GM19099 (cell line): ENCODE results near the gene CCL23.

Experiments
- POLR2A ChIP-seq: IDR thresholded peaks from 3 replicates; pipeline ENCODE4 v1.6.1; 2011; ENCODE audit warnings: low read depth; ENCODE audit not compliant: insufficient read length; ENCODE audit errors: extremely low read depth

The CCL23 gene

GRCh38 chr17:35982409-35983191 lies 35.2 kb downstream of the CCL23 start:
- no peak for TF ChIP-seq POLR2A

- TF ChIP-seq POLR2A = no peak
These were observed 35.9 kb downstream of the CCL23 start for GRCh38 chr17:35981908-35982330.

GRCh38 chr17:35981246-35981645 lies 36.5 kb downstream of the CCL23 start, which contains the start of gene CCL16:
TSS of gene CCL16 (minus strand) at chr17:35981497. CDS start at chr17:35981420, 77 bp downstream.
- no peak for TF ChIP-seq POLR2A

GRCh38 chr17:35978346-35978745 lies 39.4 kb downstream of the CCL23 start:
- no peak for TF ChIP-seq POLR2A

- TF ChIP-seq POLR2A = no peak
These were observed 40.3 kb downstream of the CCL23 start for GRCh38 chr17:35977509-35977908.

- TF ChIP-seq POLR2A = no peak
These were observed 44.2 kb downstream of the CCL23 start for GRCh38 chr17:35973333-35974260.

GRCh38 chr17:35972945-35973332 lies 44.8 kb downstream of the CCL23 start:
- no peak for TF ChIP-seq POLR2A

GRCh38 chr17:35972535-35972934 lies 45.2 kb downstream of the CCL23 start:
- no peak for TF ChIP-seq POLR2A

GRCh38 chr17:35972066-35972465 lies 45.7 kb downstream of the CCL23 start:
- no peak for TF ChIP-seq POLR2A

- TF ChIP-seq POLR2A = no peak
These were observed 48.0 kb downstream of the CCL23 start for GRCh38 chr17:35969558-35970380.

- TF ChIP-seq POLR2A = no peak
These were observed 49.2 kb downstream of the CCL23 start for GRCh38 chr17:35968520-35969054.

GRCh38 chr17:35965272-35965671 lies 52.5 kb downstream of the CCL23 start:
- no peak for TF ChIP-seq POLR2A

- TF ChIP-seq POLR2A = no peak
These were observed 54.1 kb downstream of the CCL23 start for GRCh38 chr17:35963663-35964062.
